Measurements from ENCODE around the gene RGS9.

RGS9 gene

DNA sequence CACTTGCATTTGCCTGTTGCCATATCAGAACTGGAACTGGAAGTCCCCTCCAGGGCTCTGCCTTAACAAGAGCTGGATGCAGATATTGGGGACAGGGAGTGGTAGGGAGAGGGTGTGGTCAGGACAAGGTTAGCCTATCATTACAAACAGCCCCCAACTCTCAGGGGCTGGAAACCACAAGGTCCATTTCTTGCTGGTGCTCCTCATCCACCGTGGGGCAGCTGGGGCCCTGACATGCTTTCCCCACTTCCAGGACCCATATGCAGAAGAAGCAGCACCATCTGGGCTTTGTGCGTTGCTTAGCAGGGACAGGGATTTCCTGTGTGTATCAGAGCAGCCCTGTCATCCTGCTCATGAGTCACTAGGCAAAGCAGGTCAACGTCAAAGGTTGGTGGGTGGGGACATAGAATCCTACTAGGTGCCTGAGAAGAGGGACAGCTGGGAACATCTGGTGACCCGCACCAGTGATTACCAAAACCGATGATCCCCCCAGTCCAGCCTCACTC lies 26.9 kb downstream of the RGS9 start:
- peak; percentile 53 for DNase-seq (ENCODE audit: low spot score)
- TF ChIP-seq, protein P1, sequence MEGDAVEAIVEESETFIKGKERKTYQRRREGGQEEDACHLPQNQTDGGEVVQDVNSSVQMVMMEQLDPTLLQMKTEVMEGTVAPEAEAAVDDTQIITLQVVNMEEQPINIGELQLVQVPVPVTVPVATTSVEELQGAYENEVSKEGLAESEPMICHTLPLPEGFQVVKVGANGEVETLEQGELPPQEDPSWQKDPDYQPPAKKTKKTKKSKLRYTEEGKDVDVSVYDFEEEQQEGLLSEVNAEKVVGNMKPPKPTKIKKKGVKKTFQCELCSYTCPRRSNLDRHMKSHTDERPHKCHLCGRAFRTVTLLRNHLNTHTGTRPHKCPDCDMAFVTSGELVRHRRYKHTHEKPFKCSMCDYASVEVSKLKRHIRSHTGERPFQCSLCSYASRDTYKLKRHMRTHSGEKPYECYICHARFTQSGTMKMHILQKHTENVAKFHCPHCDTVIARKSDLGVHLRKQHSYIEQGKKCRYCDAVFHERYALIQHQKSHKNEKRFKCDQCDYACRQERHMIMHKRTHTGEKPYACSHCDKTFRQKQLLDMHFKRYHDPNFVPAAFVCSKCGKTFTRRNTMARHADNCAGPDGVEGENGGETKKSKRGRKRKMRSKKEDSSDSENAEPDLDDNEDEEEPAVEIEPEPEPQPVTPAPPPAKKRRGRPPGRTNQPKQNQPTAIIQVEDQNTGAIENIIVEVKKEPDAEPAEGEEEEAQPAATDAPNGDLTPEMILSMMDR (IDR thresholded peaks at IDR 0.05; ENCODE audit: extremely low read depth, insufficient read depth, missing control alignments) = no peak
- in situ Hi-C loops (cut with MboI; ENCODE audit: low pct_unique_long_range_greater_than_20kb, low sequenced_read_pairs, unreplicated experiment) = no loop called here

- TF ChIP-seq, protein P1 (IDR thresholded peaks at IDR 0.05; ENCODE audit: extremely low read depth, insufficient read depth, missing control alignments) = no peak
- DNase-seq (ENCODE audit: low spot score) = no peak
- in situ Hi-C loops (cut with MboI; ENCODE audit: low pct_unique_long_range_greater_than_20kb, low sequenced_read_pairs, unreplicated experiment) = no loop called here
Measured at GRCh38 chr17:65166787-65167186, 29.6 kb downstream of the RGS9 start.

- TF ChIP-seq, protein P1 (IDR thresholded peaks at IDR 0.05; ENCODE audit: extremely low read depth, insufficient read depth, missing control alignments) = no peak
- in situ Hi-C loops (cut with MboI; ENCODE audit: low pct_unique_long_range_greater_than_20kb, low sequenced_read_pairs, unreplicated experiment) = no loop called here
- DNase-seq (ENCODE audit: low spot score) = no peak
Measured at GRCh38 chr17:65167566-65167965, 30.4 kb downstream of the RGS9 start.

GRCh38 chr17:65169691-65170090 lies 32.5 kb downstream of the RGS9 start:
- no peak for DNase-seq (ENCODE audit: low spot score)
- TF ChIP-seq, protein P1 (IDR thresholded peaks at IDR 0.05; ENCODE audit: extremely low read depth, insufficient read depth, missing control alignments) = no peak
- in situ Hi-C loops (cut with MboI; ENCODE audit: low pct_unique_long_range_greater_than_20kb, low sequenced_read_pairs, unreplicated experiment) = no loop called here

DNA sequence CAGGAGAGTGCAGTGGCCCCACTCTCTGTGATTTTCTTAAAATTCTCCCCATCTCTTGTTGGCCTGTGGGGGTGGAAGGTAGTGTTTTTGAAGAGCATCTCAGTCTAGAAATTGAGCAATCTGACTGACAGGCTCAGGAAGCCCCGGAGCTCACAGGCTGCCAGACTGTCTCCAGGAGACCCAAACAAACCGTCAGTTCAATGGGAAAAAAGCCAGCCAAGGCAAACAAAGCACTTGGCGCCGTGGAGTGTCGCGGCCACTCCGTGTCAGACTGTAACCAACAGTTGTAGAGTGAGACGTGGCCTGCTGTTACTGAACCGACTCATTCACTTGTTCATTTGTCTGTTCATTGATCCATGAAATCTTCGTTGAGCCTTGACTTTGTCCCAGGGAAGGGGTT lies 33.7 kb downstream of the RGS9 start:
- no peak for DNase-seq (ENCODE audit: low spot score)
- TF ChIP-seq, protein P1 (IDR thresholded peaks at IDR 0.05; ENCODE audit: extremely low read depth, insufficient read depth, missing control alignments) = no peak
- in situ Hi-C loops (cut with MboI; ENCODE audit: low pct_unique_long_range_greater_than_20kb, low sequenced_read_pairs, unreplicated experiment) = no loop called here

DNA sequence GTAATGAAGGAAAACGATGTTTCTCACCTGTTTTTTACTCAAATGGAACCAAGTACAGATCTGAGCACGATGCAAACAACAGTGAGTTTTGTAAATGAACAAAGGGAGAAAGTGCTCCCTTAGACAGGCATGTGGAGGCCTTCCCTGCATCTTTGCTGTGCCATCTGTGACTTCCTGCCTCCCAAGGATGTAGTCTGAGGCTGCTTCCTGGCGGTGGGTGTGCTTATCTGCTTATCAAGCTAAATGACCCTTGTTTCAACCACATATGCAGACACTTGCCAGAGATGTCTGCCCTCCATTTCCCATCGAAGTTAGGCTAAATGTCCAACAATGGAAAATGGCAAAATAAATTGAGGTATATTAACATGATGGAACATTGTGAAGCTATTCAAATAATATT lies 34.6 kb downstream of the RGS9 start:
- in situ Hi-C loops (cut with MboI; ENCODE audit: low pct_unique_long_range_greater_than_20kb, low sequenced_read_pairs, unreplicated experiment) = no loop called here
- TF ChIP-seq, protein P1 (IDR thresholded peaks at IDR 0.05; ENCODE audit: extremely low read depth, insufficient read depth, missing control alignments) = no peak

More for the DNA sequence above, 34.6 kb downstream of the RGS9 start:
- no peak for DNase-seq (ENCODE audit: low spot score)
